NCI-H1694 (cell line): ENCODE data around the gene TMEM184A.
"Not testable (repeated sequence)": the region's sequence is repeated elsewhere in the genome, so short reads cannot be mapped to it uniquely, and the experiment has no call there.

ENCODE experiments used
- DNase-seq: peaks from one replicate; lab custom pipeline; 2025; lab: John Stamatoyannopoulos, UW

The TMEM184A gene

GRCh38 chr7:1523208-1523607 is 32.8 kb downstream of the TMEM184A start:
- DNase-seq, result no peak

- DNase-seq, result no peak
These were observed 34.5 kb downstream of the TMEM184A start for GRCh38 chr7:1521456-1521855.

GRCh38 chr7:1520539-1521234 is 35.3 kb downstream of the TMEM184A start:
- DNase-seq, result no peak

- DNase-seq, result not testable (repeated sequence)
These were observed 36.6 kb downstream of the TMEM184A start for GRCh38 chr7:1519322-1519922.

- peak; percentile 19 for DNase-seq
These were observed 39.3 kb downstream of the TMEM184A start for GRCh38 chr7:1516586-1517251.

GRCh38 chr7:1515509-1515967 is 40.5 kb downstream of the TMEM184A start:
- DNase-seq, result not testable (repeated sequence)

GRCh38 chr7:1514995-1515401 is 41.0 kb downstream of the TMEM184A start:
- no peak for DNase-seq

GRCh38 chr7:1514407-1514806 is 41.6 kb downstream of the TMEM184A start:
- DNase-seq, result no peak

GRCh38 chr7:1513657-1514095 is 42.3 kb downstream of the TMEM184A start:
- DNase-seq, result no peak

- no peak for DNase-seq
These were observed 43.0 kb downstream of the TMEM184A start for GRCh38 chr7:1512781-1513656.

- no peak for DNase-seq
These were observed 44.3 kb downstream of the TMEM184A start for GRCh38 chr7:1511444-1512422.

- DNase-seq, result no peak
These were observed 45.2 kb downstream of the TMEM184A start for GRCh38 chr7:1510780-1511154.

- DNase-seq, result no peak
These were observed 46.8 kb downstream of the TMEM184A start for GRCh38 chr7:1509226-1509625.

GRCh38 chr7:1508277-1508758 is 47.7 kb downstream of the TMEM184A start:
- DNase-seq, result no peak

- DNase-seq, result no peak
These were observed 50.1 kb downstream of the TMEM184A start for GRCh38 chr7:1505731-1506550.

- DNase-seq, result peak; percentile 77
These were observed 51.9 kb downstream of the TMEM184A start, which contains the start of gene INTS1 for GRCh38 chr7:1503816-1504775. INTS1 (minus strand) TSS chr7:1504389; CDS start chr7:1503960, 429 bp downstream.

GRCh38 chr7:1503390-1503789 is 52.6 kb downstream of the TMEM184A start:
- DNase-seq, result no peak

- no peak for DNase-seq
These were observed 53.2 kb downstream of the TMEM184A start for GRCh38 chr7:1502845-1503244.
